Caco-2 (cell line): Measurements from ENCODE around the gene PHB1. TPM values are rescaled to one million over a fixed set of nuclear protein-coding genes. Genes with fewer than 3 reads are reported as not detected.

Source experiments
- BruUV-seq: library from RNA; stranded (reverse); fragments of 400-500 nt; replicated peaks from 2 replicates; lab custom pipeline; 2021; lab: Mats Ljungman, UMichigan
- CTCF ChIA-PET: fragments of 300-600 bp; sonication (Branson Sonifier 250); formaldehyde crosslinking; loops from one replicate; lab custom pipeline; 2022; ENCODE audit warnings: antibody characterized with exemption; lab: Charles Lee
- POLR2A ChIA-PET: fragments of 300-600 bp; sonication (Branson Sonifier 250); formaldehyde crosslinking; loops from one replicate; lab custom pipeline; 2022; ENCODE audit warnings: antibody characterized with exemption; lab: Charles Lee
- DNase-seq, 2 experiments: peaks; one replicate each; pipeline versions ENCODE4 v3.0.0 to v3.0.0-alpha.2; 2020 to 2022
- H3K27me3 ChIP-seq: replicated peaks from 2 replicates; pipeline ENCODE4 v1.6.0; 2011; ENCODE audit warnings: low read length; ENCODE audit not compliant: control insufficient read depth, insufficient read depth
- H3K36me3 ChIP-seq: 2 replicates; pipeline ENCODE4 v1.5.1; 2011; ENCODE audit warnings: low read length; ENCODE audit not compliant: control insufficient read depth, insufficient read depth
- H3K4me1 ChIP-seq: fragments of 250-450 bp; sonication (Bioruptor Pico); 2 replicates; pipeline ENCODE4 v1.5.1; 2020; ENCODE audit warnings: mild to moderate bottlenecking
- H3K4me3 ChIP-seq: 2 replicates; pipeline ENCODE4 v1.5.1; 2011; ENCODE audit warnings: low read depth, mild to moderate bottlenecking, control low read depth, low read length
- H3K9me3 ChIP-seq: fragments of 250-450 bp; sonication (Bioruptor Pico); 2 replicates; pipeline ENCODE4 v1.5.1; 2020; ENCODE audit warnings: mild to moderate bottlenecking, moderate library complexity
- H3K27ac Mint-ChIP-seq: one replicate; pipeline ENCODE4 v1.8.0; 2022; ENCODE audit warnings: mixed read lengths; ENCODE audit not compliant: unreplicated experiment
- H3K27me3 Mint-ChIP-seq: one replicate; pipeline ENCODE4 v1.8.0; 2022; ENCODE audit warnings: mixed read lengths; ENCODE audit not compliant: insufficient read depth, unreplicated experiment
- H3K36me3 Mint-ChIP-seq: one replicate; pipeline ENCODE4 v1.8.0; 2022; ENCODE audit warnings: mild to moderate bottlenecking, mixed read lengths; ENCODE audit not compliant: insufficient read depth, unreplicated experiment
- H3K4me1 Mint-ChIP-seq: one replicate; pipeline ENCODE4 v1.8.0; 2022; ENCODE audit warnings: low read depth, mixed read lengths; ENCODE audit not compliant: unreplicated experiment
- H3K4me3 Mint-ChIP-seq: one replicate; pipeline ENCODE4 v1.8.0; 2022; ENCODE audit warnings: mild to moderate bottlenecking, moderate library complexity, mixed read lengths; ENCODE audit not compliant: unreplicated experiment
- H3K9me3 Mint-ChIP-seq: one replicate; pipeline ENCODE4 v1.8.0; 2022; ENCODE audit warnings: mixed read lengths; ENCODE audit not compliant: unreplicated experiment
- CTCF ChIP-seq, 2 experiments: fragments of 200-600 bp in 1 of 2; IDR thresholded peaks; 1 replicate in 1 of 2; 2 replicates in 1 of 2; pipeline versions ENCODE4 v1.5.1 to v1.8.0; 2011 to 2022; ENCODE audit warnings: antibody characterized with exemption in 1 of 2, control low read depth in 1 of 2, inconsistent platforms in 1 of 2, low read depth in 1 of 2, low read length in 1 of 2, mild to moderate bottlenecking in 1 of 2, moderate library complexity in 1 of 2; ENCODE audit not compliant: insufficient read depth in 1 of 2, severe bottlenecking in 1 of 2, unreplicated experiment in 1 of 2
- intact Hi-C: fragments of 100-400 bp; cut with micrococcal nuclease; formaldehyde crosslinking; loops from one replicate; pipeline ENCODE4 v1.10.0; 2022; ENCODE audit not compliant: unreplicated experiment
- total RNA-seq: library from RNA; stranded (reverse); gene quantifications from 2 replicates; pipeline ENCODE4 v1.2.3, GENCODE V29; 2022

PHB1 gene
- total RNA-seq, 1 experiment from 2014 or later, result 761 TPM

- Mint-ChIP-seq H3K27me3 (peaks cover 24% of the 10 kb centered on the region), H3K27ac (no peak overlapping the region)
These were observed 38.0 kb upstream of the PHB1 start for GRCh38 chr17:49452661-49453060.

GRCh38 chr17:49452201-49452600, 37.5 kb upstream of the PHB1 start:
- POLR2A ChIA-PET, result interaction anchor here (0.8 kb wide), 1 partner anchor 44 kb away, joined by 3 read pairs; no protein-coding TSS in a partner anchor
- 0 out of 2 replicates have a peak, but pooled peaks cover 1% of the 10 kb centered on the region for H3K27me3 ChIP-seq
- H3K36me3 Mint-ChIP-seq, result peaks cover under 1% of the 10 kb centered on the region
- no peak for DNase-seq
- intact Hi-C loops, result no loop called here
- H3K4me3 ChIP-seq, result no peak overlapping the region
- H3K27ac Mint-ChIP-seq, result no peak overlapping the region
- no TSS peak for BruUV-seq
- peaks cover 21% of the 10 kb centered on the region for H3K27me3 Mint-ChIP-seq
- TF ChIP-seq CTCF (IDR thresholded peaks at IDR 0.05; ENCODE audit: insufficient read depth in 1 of 2, low read depth in 1 of 2, low read length in 1 of 2, severe bottlenecking in 1 of 2, unreplicated experiment in 1 of 2), result no peak
- no peaks in the 10 kb centered on the region for H3K4me1 Mint-ChIP-seq
- no peaks in the 10 kb centered on the region for H3K36me3 ChIP-seq
- H3K4me1 ChIP-seq, result no peaks in the 10 kb centered on the region
- CTCF ChIA-PET, result interaction anchor here (1.1 to 1.5 kb wide), 2 partner anchors 44 to 162 kb away, joined by 3 to 4 read pairs; no protein-coding TSS in a partner anchor
- H3K9me3 ChIP-seq, result no peaks in the 10 kb centered on the region
- no peak overlapping the region for H3K4me3 Mint-ChIP-seq
- no peaks in the 10 kb centered on the region for H3K9me3 Mint-ChIP-seq

More at GRCh38 chr17:49452661-49453060, 38.0 kb upstream of the PHB1 start:
- no peak overlapping the region for H3K4me3 Mint-ChIP-seq
- no TSS peak for BruUV-seq
- ChIA-PET POLR2A (no interaction called here), CTCF (interaction anchor here (1.1 to 1.5 kb wide), 2 partner anchors 44 to 162 kb away, joined by 3 to 4 read pairs; no protein-coding TSS in a partner anchor)
- no peaks in the 10 kb centered on the region for H3K36me3 Mint-ChIP-seq
- Histone ChIP-seq H3K36me3 (no peaks in the 10 kb centered on the region), H3K27me3 (0 out of 2 replicates have a peak, but pooled peaks cover 1% of the 10 kb centered on the region), H3K4me1 (no peaks in the 10 kb centered on the region), H3K9me3 (no peaks in the 10 kb centered on the region), H3K4me3 (no peak overlapping the region)
- no peaks in the 10 kb centered on the region for H3K9me3 Mint-ChIP-seq
- intact Hi-C loops, result no loop called here
- no peak for DNase-seq
- no peak for TF ChIP-seq CTCF (IDR thresholded peaks at IDR 0.05; ENCODE audit: insufficient read depth in 1 of 2, low read depth in 1 of 2, low read length in 1 of 2, severe bottlenecking in 1 of 2, unreplicated experiment in 1 of 2)
- H3K4me1 Mint-ChIP-seq, result no peaks in the 10 kb centered on the region

- no peak for TF ChIP-seq CTCF (IDR thresholded peaks at IDR 0.05; ENCODE audit: insufficient read depth in 1 of 2, low read depth in 1 of 2, low read length in 1 of 2, severe bottlenecking in 1 of 2, unreplicated experiment in 1 of 2)
- Mint-ChIP-seq H3K36me3 (peaks cover 5% of the 10 kb centered on the region), H3K27me3 (peaks cover 12% of the 10 kb centered on the region), H3K27ac (no peak overlapping the region), H3K4me1 (no peaks in the 10 kb centered on the region), H3K9me3 (no peaks in the 10 kb centered on the region), H3K4me3 (no peak overlapping the region)
- Histone ChIP-seq H3K9me3 (no peaks in the 10 kb centered on the region), H3K36me3 (no peaks in the 10 kb centered on the region), H3K4me3 (no peak overlapping the region), H3K4me1 (no peaks in the 10 kb centered on the region), H3K27me3 (no peaks in the 10 kb centered on the region)
- intact Hi-C loops, result no loop called here
- CTCF ChIA-PET, result interaction anchor here (0.7 kb wide), 2 partner anchors 63 to 121 kb away, joined by 5 to 7 read pairs; no protein-coding TSS in a partner anchor
- POLR2A ChIA-PET, result no interaction called here
- DNase-seq, result no peak
- no TSS peak for BruUV-seq
These were observed 36.1 kb upstream of the PHB1 start for GRCh38 chr17:49450735-49451134.
